OCI-LY7 (cell line): ENCODE results near the gene SNX25.

Source experiments
- CTCF ChIP-seq: fragments of 200-600 bp; sonication (generic); conservative IDR thresholded peaks from 2 replicates; pipeline ENCODE4 v1.5.1; 2014; ENCODE audit warnings: mild to moderate bottlenecking, antibody characterized with exemption, low read length, moderate library complexity, mixed read lengths
- EZH2phosphoT487 ChIP-seq: fragments of 200-600 bp; sonication (generic); IDR thresholded peaks from 2 replicates; pipeline ENCODE4 v1.6.1; 2018; ENCODE audit warnings: low read depth, borderline replicate concordance, mild to moderate bottlenecking, mixed run types, antibody characterized with exemption, low read length, moderate library complexity, mixed read lengths

- TF ChIP-seq CTCF (no peak), EZH2phosphoT487 (no peak)
Observed at GRCh38 chr4:185293202-185293601, 83.8 kb downstream of the SNX25 start.
